ENCODE measurements around the gene PRDX4. TPM values are rescaled to one million over a fixed set of nuclear protein-coding genes. Genes with fewer than 3 reads are reported as not detected.

PRDX4 gene
- 256 to 296 TPM (median 270 TPM) in 5 replicates for total RNA-seq (2022; extraction: Qiagen RNA extraction; ENCODE audit: low read depth)

DNA sequence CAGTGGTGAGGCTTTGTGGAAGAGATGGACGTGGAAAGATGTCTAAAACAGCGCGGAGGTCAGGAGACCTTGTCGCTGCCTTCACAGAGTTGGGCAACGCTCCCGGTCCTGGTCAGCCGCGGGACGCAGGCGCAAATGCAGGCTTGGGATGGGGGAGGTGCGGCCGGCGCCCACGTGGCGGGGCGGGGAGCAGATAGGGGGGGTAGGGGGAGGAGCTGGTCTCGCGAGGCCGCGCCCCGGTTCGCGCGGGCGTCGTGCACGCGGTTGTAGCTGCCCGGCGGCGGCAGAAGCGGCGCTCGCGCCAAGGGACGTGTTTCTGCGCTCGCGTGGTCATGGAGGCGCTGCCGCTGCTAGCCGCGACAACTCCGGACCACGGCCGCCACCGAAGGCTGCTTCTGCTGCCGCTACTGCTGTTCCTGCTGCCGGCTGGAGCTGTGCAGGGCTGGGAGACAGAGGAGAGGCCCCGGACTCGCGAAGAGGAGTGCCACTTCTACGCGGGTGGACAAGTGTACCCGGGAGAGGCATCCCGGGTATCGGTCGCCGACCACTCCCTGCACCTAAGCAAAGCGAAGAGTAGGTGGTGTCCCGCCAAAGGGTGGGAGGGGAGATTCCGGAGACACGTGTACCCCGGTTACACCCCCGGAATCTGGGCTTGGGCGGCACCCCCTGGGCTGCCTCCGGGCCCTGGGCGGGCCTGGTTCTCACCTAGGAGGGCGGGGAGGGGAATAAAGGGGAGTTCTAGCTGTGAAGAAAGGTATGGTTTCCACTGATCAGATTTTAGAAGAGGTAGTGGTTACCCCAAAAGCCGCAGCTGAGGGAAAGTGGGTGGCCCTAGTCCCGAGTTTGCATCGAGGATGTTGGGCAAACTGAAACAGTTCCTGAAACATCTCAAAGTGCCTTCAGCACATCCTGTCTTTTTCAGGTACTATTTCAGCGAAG is at the start of gene PRDX4:
TSS of gene PRDX4 (plus strand) at position 255 of the 939 bp plus-strand sequence. CDS start at position 333, 78 bp downstream.

Other genes with a start within 250 kb of the PRDX4 start
- 90.9 to 101 TPM (median 97.2 TPM) in 5 replicates for gene ACOT9, start 75.8 kb downstream of the PRDX4 start, total RNA-seq (2022; extraction: Qiagen RNA extraction; ENCODE audit: low read depth)
- 328 to 528 TPM (median 431 TPM) in 5 replicates for gene SAT1, start 115.7 kb downstream of the PRDX4 start, total RNA-seq (2022; extraction: Qiagen RNA extraction; ENCODE audit: low read depth)
- gene APOO, start 240.4 kb downstream of the PRDX4 start, total RNA-seq (2022; extraction: Qiagen RNA extraction; ENCODE audit: low read depth), result 27.5 to 37.2 TPM (median 34.5 TPM) in 5 replicates
- gene CXorf58, start 240.5 kb downstream of the PRDX4 start, total RNA-seq (2022; extraction: Qiagen RNA extraction; ENCODE audit: low read depth), result 0.14 to 0.24 TPM (median 0.18 TPM) in 5 replicates